ENCODE measurements around the gene SLC2A9.

The SLC2A9 gene

GRCh38 chr4:9867751-9868425, 153.4 kb downstream of the SLC2A9 start:
- TF ChIP-seq CTCF (IDR thresholded peaks at IDR 0.05; ENCODE audit: extremely low read depth, insufficient read depth, missing control alignments), result no peak
- in situ Hi-C loops (cut with MboI; ENCODE audit: low pct_unique_long_range_greater_than_20kb, low sequenced_read_pairs, unreplicated experiment), result no loop called here
- DNase-seq (ENCODE audit: low spot score), result no peak

DNA sequence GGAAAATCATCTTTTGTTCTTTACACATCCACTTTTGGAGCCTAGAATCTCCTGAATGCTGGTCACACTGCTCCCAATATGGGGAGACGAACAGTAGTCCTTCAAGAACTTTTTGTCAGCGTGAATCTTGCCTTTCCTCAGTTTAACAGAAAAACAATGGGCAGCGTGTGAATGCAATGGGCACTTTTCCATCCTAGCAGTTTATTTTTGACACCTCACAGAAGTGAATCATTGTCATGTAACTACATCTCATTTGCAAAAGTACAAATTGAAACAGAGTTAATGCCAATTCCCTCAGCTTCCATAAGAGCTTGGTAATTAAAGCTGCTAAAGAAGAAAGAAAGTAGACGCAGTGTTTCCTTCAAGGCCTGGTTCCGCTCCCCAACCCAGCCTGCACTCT, 154.4 kb downstream of the SLC2A9 start:
- in situ Hi-C loops (cut with MboI; ENCODE audit: low pct_unique_long_range_greater_than_20kb, low sequenced_read_pairs, unreplicated experiment), result no loop called here
- no peak for TF ChIP-seq CTCF (IDR thresholded peaks at IDR 0.05; ENCODE audit: extremely low read depth, insufficient read depth, missing control alignments)
- DNase-seq (ENCODE audit: low spot score), result no peak

DNA sequence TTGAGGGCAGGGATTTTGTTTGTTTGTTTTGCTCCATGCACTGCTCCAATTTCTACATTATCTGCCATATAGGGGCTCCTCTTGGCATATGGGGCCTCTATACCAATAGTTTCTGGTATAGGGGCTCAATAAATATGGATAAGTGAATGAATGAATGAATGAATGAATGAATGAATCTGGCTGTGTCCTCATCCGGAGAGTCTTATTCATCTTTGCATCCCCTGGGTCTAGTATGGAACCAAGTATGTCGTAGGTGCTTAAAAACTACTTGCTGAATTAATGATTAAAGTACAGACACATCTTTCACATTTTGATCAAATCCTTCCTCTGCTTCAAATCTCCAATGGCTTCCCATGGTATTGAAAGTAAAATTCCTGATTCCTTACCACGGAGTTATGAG, 159.7 kb downstream of the SLC2A9 start:
- no peak for TF ChIP-seq CTCF (IDR thresholded peaks at IDR 0.05; ENCODE audit: extremely low read depth, insufficient read depth, missing control alignments)
- in situ Hi-C loops (cut with MboI; ENCODE audit: low pct_unique_long_range_greater_than_20kb, low sequenced_read_pairs, unreplicated experiment), result no loop called here
- DNase-seq (ENCODE audit: low spot score), result no peak

DNA sequence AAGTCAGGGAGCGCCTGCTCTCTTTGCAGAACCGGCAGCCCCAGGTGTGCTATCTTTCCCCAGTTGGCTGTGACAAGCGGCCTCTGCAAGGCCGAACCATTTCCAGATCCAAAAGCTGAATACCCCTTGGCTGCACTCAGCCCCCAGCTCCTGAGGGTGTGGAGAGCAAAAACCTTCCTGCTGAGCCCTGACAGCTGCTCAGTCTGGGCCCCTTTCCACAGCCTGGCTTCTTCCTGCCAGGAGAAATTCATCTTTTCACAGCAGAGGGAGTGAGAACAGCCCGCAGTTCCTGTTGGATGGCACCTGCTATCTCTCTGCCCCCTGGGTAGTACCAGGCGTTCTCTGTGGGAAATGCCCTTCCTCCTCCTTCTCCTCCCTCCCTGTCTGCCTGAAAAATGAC, 161.5 kb downstream of the SLC2A9 start:
- no peak for TF ChIP-seq CTCF (IDR thresholded peaks at IDR 0.05; ENCODE audit: extremely low read depth, insufficient read depth, missing control alignments)
- no peak for DNase-seq (ENCODE audit: low spot score)
- in situ Hi-C loops (cut with MboI; ENCODE audit: low pct_unique_long_range_greater_than_20kb, low sequenced_read_pairs, unreplicated experiment), result no loop called here

DNA sequence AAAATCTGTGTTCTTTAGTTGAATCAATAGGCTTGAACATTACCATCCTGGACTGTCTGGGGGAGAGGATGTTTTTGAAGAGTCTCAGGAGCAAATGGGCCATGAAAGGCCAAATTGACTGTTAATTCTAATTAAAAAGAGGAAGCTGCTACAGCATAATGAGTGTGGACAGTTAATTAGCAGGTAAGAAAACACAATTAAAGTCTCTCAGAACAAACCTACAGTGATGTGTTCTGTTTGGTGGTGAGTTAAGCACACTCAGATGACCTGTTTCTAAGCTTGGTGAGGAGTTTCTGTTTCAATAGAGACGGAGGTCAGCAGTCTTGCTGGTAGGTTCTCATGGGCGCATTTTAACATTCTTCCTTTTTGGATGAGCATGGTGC, 171.8 kb downstream of the SLC2A9 start:
- TF ChIP-seq CTCF (IDR thresholded peaks at IDR 0.05; ENCODE audit: extremely low read depth, insufficient read depth, missing control alignments), result no peak
- in situ Hi-C loops (cut with MboI; ENCODE audit: low pct_unique_long_range_greater_than_20kb, low sequenced_read_pairs, unreplicated experiment), result no loop called here
- peak; percentile 50 for DNase-seq (ENCODE audit: low spot score)

DNA sequence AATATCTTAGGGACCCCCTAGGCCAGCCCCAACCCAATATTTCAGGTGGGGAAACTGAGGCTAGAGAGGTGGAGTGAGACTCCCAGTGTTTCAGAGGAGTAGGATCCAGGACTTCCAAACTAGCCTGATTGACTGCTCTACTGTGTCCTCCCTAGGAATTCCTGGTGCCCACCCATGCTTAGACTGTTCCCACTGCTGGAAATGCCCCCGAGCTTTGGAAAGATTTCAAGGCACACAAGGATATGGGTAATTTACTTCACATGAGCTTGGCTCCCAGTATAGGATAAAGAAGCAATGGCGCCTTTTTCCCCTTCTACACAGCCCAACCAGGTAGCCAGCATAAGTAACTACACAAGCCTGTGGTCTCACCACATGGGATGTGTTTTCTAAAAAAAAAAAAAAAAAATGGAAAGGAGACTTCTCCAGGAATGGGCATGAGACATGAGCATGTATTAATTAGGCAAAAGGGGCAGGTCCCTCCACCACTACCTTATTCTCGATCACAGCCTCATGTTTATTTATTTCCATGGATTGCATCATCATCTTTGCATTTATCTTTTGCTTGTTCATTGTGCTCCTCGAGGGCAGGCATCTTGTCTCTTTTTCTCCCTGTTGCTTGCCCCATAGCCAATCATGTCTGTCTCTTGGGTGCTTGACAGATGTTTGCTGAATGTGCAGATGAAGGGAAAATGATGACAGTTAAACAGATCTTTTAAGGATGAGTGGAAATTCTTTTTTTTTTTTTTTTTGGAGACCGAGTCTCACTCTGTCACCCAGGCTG, 173.1 kb downstream of the SLC2A9 start:
- no peak for DNase-seq (ENCODE audit: low spot score)
- TF ChIP-seq CTCF (IDR thresholded peaks at IDR 0.05; ENCODE audit: extremely low read depth, insufficient read depth, missing control alignments), result no peak
- in situ Hi-C loops (cut with MboI; ENCODE audit: low pct_unique_long_range_greater_than_20kb, low sequenced_read_pairs, unreplicated experiment), result no loop called here
